Liver (tissue), 3 donors: ENCODE results near the gene RNF181.
A peak's percentile ranks its signal among the peaks of the same experiment; 100 is the strongest.

Experiments
- EGR1 ChIP-seq, 2 donors: IDR thresholded peaks; 2 replicates each; pipeline ENCODE4 v1.6.1; 2016 to 2018; ENCODE audit warnings: antibody characterized with exemption in 2 of 2, low read depth in 2 of 2
- FOXA1 ChIP-seq: IDR thresholded peaks from 2 replicates; pipeline ENCODE4 v1.6.1; 2016; ENCODE audit warnings: antibody characterized with exemption
- GABPA ChIP-seq, 2 donors: IDR thresholded peaks in 1 of 2; conservative IDR thresholded peaks in 1 of 2; 2 replicates each; pipeline ENCODE4 v1.6.1; 2016; ENCODE audit warnings: antibody characterized with exemption in 2 of 2, mild to moderate bottlenecking in 1 of 2, moderate library complexity in 1 of 2
- JUND ChIP-seq, 2 donors: IDR thresholded peaks; 2 replicates each; pipeline ENCODE4 v1.6.1; 2016; ENCODE audit warnings: antibody characterized with exemption in 2 of 2
- RXRA ChIP-seq, 2 donors: IDR thresholded peaks; 2 replicates each; pipeline ENCODE4 v1.6.1; 2017 to 2018; ENCODE audit warnings: antibody characterized with exemption in 2 of 2, mild to moderate bottlenecking in 1 of 2
- TAF1 ChIP-seq: conservative IDR thresholded peaks from 2 replicates; pipeline ENCODE4 v1.6.1; 2016; ENCODE audit warnings: antibody characterized with exemption, mild to moderate bottlenecking
- TF ChIP-seq, protein P1 (sequence below): fragments of 150-350 bp; IDR thresholded peaks from 2 replicates; pipeline ENCODE4 v1.5.1; 2017; ENCODE audit warnings: improper control_type of control experiment, low read depth, low read length; ENCODE audit not compliant: missing input control
- donor health status: healthy.
- donor health status: healthy.

DNA sequence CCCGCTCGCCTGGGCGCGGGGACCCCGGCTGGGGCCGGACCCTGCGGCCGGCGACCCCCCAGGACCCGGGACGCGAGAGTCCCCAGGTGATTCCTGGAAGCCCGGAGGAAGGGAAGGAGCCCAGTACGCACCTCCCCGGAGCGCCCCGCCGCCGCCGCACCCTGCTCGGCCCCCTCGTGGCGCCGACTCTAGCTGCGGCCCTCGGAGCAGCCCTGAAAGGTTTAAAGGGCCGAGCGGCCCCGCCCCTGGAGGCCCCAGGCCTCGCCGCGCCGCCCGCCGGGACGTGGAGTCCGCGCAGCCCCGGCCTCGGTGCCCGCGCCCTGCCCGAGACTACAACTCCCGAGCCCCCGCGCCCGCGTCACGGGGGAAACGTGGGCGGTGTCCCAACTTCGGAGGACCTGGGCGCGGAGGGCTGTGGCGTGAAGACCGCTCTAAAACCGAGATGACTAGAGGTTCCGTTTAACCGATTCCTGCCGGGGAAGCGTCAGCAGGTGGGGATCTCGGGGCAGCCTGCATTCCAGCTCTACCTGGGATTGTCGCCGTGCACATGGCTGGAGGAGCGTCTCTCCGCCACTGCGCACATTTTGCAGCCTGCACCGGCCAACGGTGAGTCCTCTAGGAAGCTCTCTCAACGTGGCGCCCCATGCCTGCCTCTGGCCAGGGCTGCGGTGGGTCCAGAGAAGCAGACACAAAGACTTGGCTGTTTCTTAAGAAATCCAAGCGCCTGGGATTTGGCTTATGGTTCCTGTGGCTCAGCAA lies 7.1 kb downstream of the RNF181 start, which contains the start of gene TMEM150A:
- TF ChIP-seq, protein P1, sequence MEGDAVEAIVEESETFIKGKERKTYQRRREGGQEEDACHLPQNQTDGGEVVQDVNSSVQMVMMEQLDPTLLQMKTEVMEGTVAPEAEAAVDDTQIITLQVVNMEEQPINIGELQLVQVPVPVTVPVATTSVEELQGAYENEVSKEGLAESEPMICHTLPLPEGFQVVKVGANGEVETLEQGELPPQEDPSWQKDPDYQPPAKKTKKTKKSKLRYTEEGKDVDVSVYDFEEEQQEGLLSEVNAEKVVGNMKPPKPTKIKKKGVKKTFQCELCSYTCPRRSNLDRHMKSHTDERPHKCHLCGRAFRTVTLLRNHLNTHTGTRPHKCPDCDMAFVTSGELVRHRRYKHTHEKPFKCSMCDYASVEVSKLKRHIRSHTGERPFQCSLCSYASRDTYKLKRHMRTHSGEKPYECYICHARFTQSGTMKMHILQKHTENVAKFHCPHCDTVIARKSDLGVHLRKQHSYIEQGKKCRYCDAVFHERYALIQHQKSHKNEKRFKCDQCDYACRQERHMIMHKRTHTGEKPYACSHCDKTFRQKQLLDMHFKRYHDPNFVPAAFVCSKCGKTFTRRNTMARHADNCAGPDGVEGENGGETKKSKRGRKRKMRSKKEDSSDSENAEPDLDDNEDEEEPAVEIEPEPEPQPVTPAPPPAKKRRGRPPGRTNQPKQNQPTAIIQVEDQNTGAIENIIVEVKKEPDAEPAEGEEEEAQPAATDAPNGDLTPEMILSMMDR = peak; percentile 26
- no peak for TF ChIP-seq GABPA (IDR thresholded peaks at IDR 0.05 in 1 of 2, conservative IDR thresholded peaks at IDR 0.05 in 1 of 2)
- no peak for TF ChIP-seq RXRA (IDR thresholded peaks at IDR 0.05)
- no peak for TF ChIP-seq TAF1
- no peak for TF ChIP-seq FOXA1
- peak in 1 of 2 donors; percentile 66 for TF ChIP-seq EGR1 (IDR thresholded peaks at IDR 0.05; ENCODE audit: low read depth in 2 of 2)
- no peak for TF ChIP-seq JUND (IDR thresholded peaks at IDR 0.05)
